ENCODE results near the gene HHLA2.
"Not testable (repeated sequence)": the region's sequence is repeated elsewhere in the genome, so short reads cannot be mapped to it uniquely, and the experiment has no call there.

Gene HHLA2

GRCh38 chr3:108296239-108296638, at the start of gene HHLA2:
Gene HHLA2, plus strand, starts transcription at chr3:108296548. Its CDS starts 55,266 bp downstream, at chr3:108351814.
- DNase-seq, result no peak

GRCh38 chr3:108250626-108251025, 45.7 kb upstream of the HHLA2 start:
- DNase-seq, result no peak

- DNase-seq, result no peak
These were observed 45.1 kb upstream of the HHLA2 start for GRCh38 chr3:108251265-108251664.

- no peak for DNase-seq
These were observed 44.5 kb upstream of the HHLA2 start for GRCh38 chr3:108251844-108252243.

GRCh38 chr3:108255131-108255530, 41.2 kb upstream of the HHLA2 start:
- DNase-seq, result no peak

GRCh38 chr3:108264534-108265298, 31.6 kb upstream of the HHLA2 start:
- not testable (repeated sequence) for DNase-seq

- DNase-seq, result not testable (repeated sequence)
These were observed 28.1 kb upstream of the HHLA2 start for GRCh38 chr3:108268235-108268634.

GRCh38 chr3:108271626-108272025, 24.7 kb upstream of the HHLA2 start:
- DNase-seq, result no peak

- DNase-seq, result not testable (repeated sequence)
These were observed 17.3 kb upstream of the HHLA2 start for GRCh38 chr3:108279066-108279465.

- no peak for DNase-seq
These were observed 15.9 kb upstream of the HHLA2 start for GRCh38 chr3:108280476-108280875.

GRCh38 chr3:108281670-108282069, 14.7 kb upstream of the HHLA2 start:
- no peak for DNase-seq

- no peak for DNase-seq
These were observed 13.3 kb upstream of the HHLA2 start for GRCh38 chr3:108283006-108283405.

GRCh38 chr3:108283989-108284388, 12.4 kb upstream of the HHLA2 start:
- no peak for DNase-seq

GRCh38 chr3:108285176-108285575, 11.2 kb upstream of the HHLA2 start:
- DNase-seq, result no peak

- DNase-seq, result no peak
These were observed 9.2 kb upstream of the HHLA2 start for GRCh38 chr3:108287146-108287545.

- not testable (repeated sequence) for DNase-seq
These were observed 8.2 kb upstream of the HHLA2 start for GRCh38 chr3:108288193-108288592.

- no peak for DNase-seq
These were observed 7.2 kb upstream of the HHLA2 start for GRCh38 chr3:108289159-108289558.

GRCh38 chr3:108292450-108292849, 3.9 kb upstream of the HHLA2 start:
- DNase-seq, result no peak

GRCh38 chr3:108292905-108293328, 3.4 kb upstream of the HHLA2 start:
- no peak for DNase-seq

- DNase-seq, result no peak
These were observed 2.5 kb upstream of the HHLA2 start for GRCh38 chr3:108293858-108294257.

GRCh38 chr3:108295421-108296175, 750 bp upstream of the HHLA2 start:
- no peak for DNase-seq

- no peak for DNase-seq
These were observed 1.3 kb downstream of the HHLA2 start for GRCh38 chr3:108297647-108298046.

- no peak for DNase-seq
These were observed 1.7 kb downstream of the HHLA2 start for GRCh38 chr3:108298056-108298455.
